Motor neuron (in vitro differentiated cells): ENCODE measurements around the gene VWA3A. TPM values are rescaled to one million over a fixed set of nuclear protein-coding genes. Genes with fewer than 3 reads are reported as not detected.
"Not testable (repeated sequence)": the region's sequence is repeated elsewhere in the genome, so short reads cannot be mapped to it uniquely, and the experiment has no call there.

ENCODE experiments used
- ATAC-seq, 8 experiments: fragments of 200-7000 bp; cut with Tn5 transposase; replicated peaks in 6 of 8; 2 replicates each; pipeline ENCODE4 v1.8.0; 2021; ENCODE audit warnings: mild to moderate bottlenecking in 8 of 8, moderate library complexity in 8 of 8
- H3K27ac ChIP-seq, 2 donors: fragments of 250-450 bp; sonication (Bioruptor Pico); 2 replicates each; pipeline ENCODE4 v1.9.0; 2021; ENCODE audit warnings: antibody characterized with exemption in 2 of 2, mild to moderate bottlenecking in 2 of 2, moderate library complexity in 1 of 2
- H3K4me1 ChIP-seq, 2 donors: fragments of 250-450 bp; sonication (Bioruptor Pico); replicated peaks in 1 of 2; 2 replicates each; pipeline ENCODE4 v1.6.1; 2021; ENCODE audit warnings: antibody characterized with exemption in 2 of 2, mild to moderate bottlenecking in 2 of 2, moderate library complexity in 1 of 2
- H3K4me3 ChIP-seq, 5 donors: fragments of 250-450 bp; sonication (Bioruptor Pico); 2 replicates each; pipeline ENCODE4 v1.9.0; 2021; ENCODE audit warnings: antibody characterized with exemption in 5 of 5, mild to moderate bottlenecking in 5 of 5, moderate library complexity in 4 of 5
- WGBS, 10 experiments: fragments of 450-650 bp; shearing (Covaris generic); methylation state at CpG; one replicate each; pipeline ENCODE4 v1.0.0; 2022; 5-methylcytosine and 5-hydroxymethylcytosine counted together
- in situ Hi-C, 9 experiments: fragments of 400-800 bp; cut with MboI; loops; one replicate each; pipeline ENCODE4 v1.15.0; 2021; ENCODE audit warnings: low sequenced_read_pairs in 9 of 9, low pct_unique_long_range_greater_than_20kb in 2 of 9; ENCODE audit not compliant: unreplicated experiment in 9 of 9
- total RNA-seq, 8 experiments: library from RNA; unstranded; fragments of 300-600 nt; gene quantifications; 2 replicates each; pipeline versions ENCODE4 v1.2.3 to v1.2.4, GENCODE V29; 2022

Gene VWA3A
- total RNA-seq, 8 experiments from 2014 or later: 0.09 to 18.7 (median 0.62) TPM; not detected in 1

- WGBS, 10 experiments: 0% methylated on average over 4 to 8 of the region's 72 CpGs; no CpG with 5 or more reads in 7 of the 10 experiments
- Histone ChIP-seq H3K27ac (peak overlapping the region; percentile 69 to 70), H3K4me1 (peaks cover 10 to 20% of the 10 kb centered on the region in 2 donors), H3K4me3 (peak overlapping the region; percentile 49 to 80 (median 54))
- in situ Hi-C loops: loop anchor here in 1 of 9 experiments (25.0 kb wide), 1 partner anchor 178 kb away; the partner anchor contains the start of genes MOSMO and PDZD9
- peak; percentile 52 to 81 (median 78) for ATAC-seq
These were observed 97.9 kb downstream of the VWA3A start for GRCh38 chr16:22190081-22190775.

- WGBS, 10 experiments: 0 to 8% (median 0%) methylated on average over 1 to 3 of the region's 43 CpGs; no CpG with 5 or more reads in 6 of the 10 experiments
- Histone ChIP-seq H3K27ac (peak overlapping the region; percentile 94 to 95), H3K4me1 (peaks cover 10 to 20% of the 10 kb centered on the region in 2 donors), H3K4me3 (peak overlapping the region; percentile 49 to 80 (median 54))
- in situ Hi-C loops: loop anchor here in 1 of 9 experiments (25.0 kb wide), 1 partner anchor 179 kb away; the partner anchor contains the start of genes MOSMO and PDZD9
- ATAC-seq: peak; percentile 54 to 74 (median 72)
These were observed 98.6 kb downstream of the VWA3A start for GRCh38 chr16:22190776-22191531.

GRCh38 chr16:22191532-22192260, 99.4 kb downstream of the VWA3A start:
- Histone ChIP-seq H3K4me3 (peak overlapping the region; percentile 49 to 80 (median 54)), H3K4me1 (peaks cover 10 to 20% of the 10 kb centered on the region in 2 donors), H3K27ac (peak overlapping the region; percentile 94 to 95)
- 1 to 73% (median 18%) methylated on average over 1 to 9 of the region's 9 CpGs for WGBS, 10 experiments
- ATAC-seq: no peak
- in situ Hi-C loops: loop anchor here in 1 of 9 experiments (25.0 kb wide), 1 partner anchor 179 kb away; the partner anchor contains the start of genes MOSMO and PDZD9

- peak in 3 of 8 experiments; percentile 5 to 14 (median 11) for ATAC-seq
- Histone ChIP-seq H3K4me1 (peaks cover 10 to 20% of the 10 kb centered on the region in 2 donors), H3K27ac (peak overlapping the region; percentile 18 to 95), H3K4me3 (peak overlapping the region; percentile 49 to 80 (median 54))
- in situ Hi-C loops: loop anchor here in 1 of 9 experiments (25.0 kb wide), 1 partner anchor 180 kb away; the partner anchor contains the start of genes MOSMO and PDZD9
- WGBS, 10 experiments: 3 to 100% (median 62%) methylated on average over 1 to 14 of the region's 16 CpGs
These were observed 100.1 kb downstream of the VWA3A start for GRCh38 chr16:22192261-22193062.

GRCh38 chr16:22193063-22193411, 100.7 kb downstream of the VWA3A start:
- in situ Hi-C loops: loop anchor here in 1 of 9 experiments (25.0 kb wide), 1 partner anchor 181 kb away; the partner anchor contains the start of genes MOSMO and PDZD9
- ATAC-seq: no peak
- H3K27ac ChIP-seq: no peak overlapping the region
- 83 to 100% (median 97%) methylated on average over 1 to 2 of the region's 2 CpGs; no CpG with 5 or more reads in 4 of the 10 experiments for WGBS, 10 experiments
- H3K4me3 ChIP-seq: no peak overlapping the region
- H3K4me1 ChIP-seq: peaks cover 10 to 20% of the 10 kb centered on the region in 2 donors

GRCh38 chr16:22194707-22195444, 102.5 kb downstream of the VWA3A start:
- ATAC-seq: no peak
- H3K4me3 ChIP-seq: no peak overlapping the region
- peaks cover 0 to 13% of the 10 kb centered on the region in 2 donors for H3K4me1 ChIP-seq
- H3K27ac ChIP-seq: no peak overlapping the region
- 0 to 89% (median 61%) methylated on average over 1 to 5 of the region's 9 CpGs; no CpG with 5 or more reads in 2 of the 10 experiments for WGBS, 10 experiments
- in situ Hi-C loops: loop anchor here in 1 of 9 experiments (25.0 kb wide), 1 partner anchor 183 kb away; the partner anchor contains the start of genes MOSMO and PDZD9

GRCh38 chr16:22195445-22195694, 103.0 kb downstream of the VWA3A start:
- Histone ChIP-seq H3K4me1 (peaks cover 0 to 13% of the 10 kb centered on the region in 2 donors), H3K4me3 (peak overlapping the region in 2 of 5 donors; percentile 50 to 51), H3K27ac (no peak overlapping the region)
- no peak for ATAC-seq
- in situ Hi-C loops: loop anchor here in 1 of 9 experiments (25.0 kb wide), 1 partner anchor 183 kb away; the partner anchor contains the start of genes MOSMO and PDZD9

GRCh38 chr16:22195695-22196558, 103.6 kb downstream of the VWA3A start:
- Histone ChIP-seq H3K27ac (peak overlapping the region; percentile 18 to 58), H3K4me1 (peaks cover 0 to 13% of the 10 kb centered on the region in 2 donors), H3K4me3 (peak overlapping the region; percentile 42 to 67 (median 50))
- in situ Hi-C loops: loop anchor here in 1 of 9 experiments (25.0 kb wide), 1 partner anchor 184 kb away; the partner anchor contains the start of genes MOSMO and PDZD9
- 0 to 47% (median 4%) methylated on average over 1 to 25 of the region's 39 CpGs for WGBS, 10 experiments
- ATAC-seq: peak; percentile 6 to 34 (median 21)

GRCh38 chr16:22196559-22197168, 104.3 kb downstream of the VWA3A start:
- H3K4me1 ChIP-seq: peaks cover 0 to 12% of the 10 kb centered on the region in 2 donors
- in situ Hi-C loops: loop anchor here in 1 of 9 experiments (25.0 kb wide), 1 partner anchor 184 kb away; the partner anchor contains the start of genes MOSMO and PDZD9
- not testable (repeated sequence) for H3K4me3 ChIP-seq, H3K27ac ChIP-seq, ATAC-seq
- 29 to 88% (median 51%) methylated on average over 4 to 18 of the region's 20 CpGs; no CpG with 5 or more reads in 1 of the 10 experiments for WGBS, 10 experiments
